ENCODE results near the gene LEMD3. TPM values are rescaled to one million over a fixed set of nuclear protein-coding genes. Genes with fewer than 3 reads are reported as not detected.
A peak's percentile ranks its signal among the peaks of the same experiment; 100 is the strongest.

LEMD3 gene
- total RNA-seq, 2 donors from 2014 or later = 39.4 to 39.9 TPM

- Mint-ChIP-seq H3K9me3 (no peaks in the 10 kb centered on the region), H3K27ac (no peak overlapping the region), H3K4me3 (no peak overlapping the region), H3K27me3 (no peaks in the 10 kb centered on the region), H3K36me3 (peaks cover 4% of the 10 kb centered on the region), H3K4me1 (ENCODE audit: low read depth in 2 of 2) (peaks cover 57 to 68% of the 10 kb centered on the region in 2 donors)
- no peak for DNase-seq (ENCODE audit: low spot score)
- ATAC-seq = no peak
Observed at GRCh38 chr12:65204886-65205525, 35.6 kb downstream of the LEMD3 start.

- DNase-seq (ENCODE audit: low spot score) = no peak
- ATAC-seq = no peak
- Mint-ChIP-seq H3K36me3 (no peaks in the 10 kb centered on the region), H3K4me3 (no peak overlapping the region), H3K27me3 (no peaks in the 10 kb centered on the region), H3K4me1 (ENCODE audit: low read depth in 2 of 2) (peaks cover 49 to 62% of the 10 kb centered on the region in 2 donors), H3K9me3 (no peaks in the 10 kb centered on the region), H3K27ac (no peak overlapping the region)
Observed at GRCh38 chr12:65205886-65206285, 36.5 kb downstream of the LEMD3 start.

DNA sequence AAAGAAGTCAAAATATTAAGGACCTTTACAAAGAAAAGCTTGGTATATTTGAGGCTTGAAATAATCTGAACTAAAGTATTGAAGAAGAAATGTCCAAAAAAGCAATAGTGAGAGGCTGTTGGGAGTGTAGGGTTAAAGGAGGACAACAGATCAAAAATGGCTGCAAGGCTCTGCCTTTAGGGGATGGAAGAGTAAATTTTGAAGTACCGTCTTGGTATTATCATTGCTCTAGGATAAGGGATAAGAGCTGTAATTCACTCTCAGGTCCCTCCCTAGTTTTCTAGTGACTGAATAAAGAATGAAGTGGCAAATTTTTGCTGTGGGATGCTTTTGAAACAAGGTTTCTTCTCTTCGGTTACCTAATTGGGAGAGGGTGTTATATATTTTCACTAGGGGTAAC, 38.7 kb downstream of the LEMD3 start:
- Mint-ChIP-seq H3K36me3 (no peaks in the 10 kb centered on the region), H3K27ac (peak overlapping the region; percentile 4 to 13), H3K4me1 (ENCODE audit: low read depth in 2 of 2) (peaks cover 31 to 48% of the 10 kb centered on the region in 2 donors), H3K4me3 (peak overlapping the region; percentile 7), H3K9me3 (no peaks in the 10 kb centered on the region), H3K27me3 (no peaks in the 10 kb centered on the region)
- ATAC-seq (no peak), DNase-seq (ENCODE audit: low spot score) (no peak)

GRCh38 chr12:65208964-65209654, 39.7 kb downstream of the LEMD3 start:
- Mint-ChIP-seq H3K9me3 (no peaks in the 10 kb centered on the region), H3K4me3 (peak overlapping the region; percentile 69), H3K4me1 (ENCODE audit: low read depth in 2 of 2) (peaks cover 26 to 40% of the 10 kb centered on the region in 2 donors), H3K27ac (peak overlapping the region; percentile 82), H3K36me3 (no peaks in the 10 kb centered on the region), H3K27me3 (no peaks in the 10 kb centered on the region)
- no peak for DNase-seq (ENCODE audit: low spot score)
- ATAC-seq = no peak

GRCh38 chr12:65209655-65210043, 40.3 kb downstream of the LEMD3 start:
- H3K27ac Mint-ChIP-seq = peak overlapping the region; percentile 82
- H3K9me3 Mint-ChIP-seq = no peaks in the 10 kb centered on the region
- no peaks in the 10 kb centered on the region for H3K27me3 Mint-ChIP-seq
- H3K4me1 Mint-ChIP-seq (ENCODE audit: low read depth in 2 of 2) = peaks cover 26 to 39% of the 10 kb centered on the region in 2 donors
- no peak for DNase-seq (ENCODE audit: low spot score)
- no peak for ATAC-seq
- no peaks in the 10 kb centered on the region for H3K36me3 Mint-ChIP-seq
- H3K4me3 Mint-ChIP-seq = peak overlapping the region; percentile 69

DNA sequence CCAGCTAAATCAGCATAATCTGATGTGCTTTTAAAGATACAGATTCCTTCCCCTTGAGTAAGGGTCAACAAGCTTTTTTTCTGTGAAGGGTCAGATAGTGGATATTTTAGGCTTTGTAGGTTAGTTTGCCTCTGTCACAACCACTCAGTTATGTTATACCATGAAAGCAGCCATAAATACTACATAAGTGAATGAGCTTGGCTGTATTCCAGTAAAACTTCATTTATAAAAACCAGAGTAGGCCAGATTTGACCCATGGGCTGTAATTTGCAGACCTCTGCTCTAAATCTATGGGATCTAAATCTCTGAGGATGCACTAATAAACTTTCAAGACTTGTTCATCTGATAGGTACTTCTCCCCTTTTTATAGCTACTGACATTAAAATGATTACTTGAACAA, 47.7 kb downstream of the LEMD3 start:
- Mint-ChIP-seq H3K4me3 (no peak overlapping the region), H3K36me3 (peaks cover 32% of the 10 kb centered on the region), H3K4me1 (ENCODE audit: low read depth in 2 of 2) (peaks cover 0 to 10% of the 10 kb centered on the region in 2 donors), H3K27ac (no peak overlapping the region), H3K27me3 (no peaks in the 10 kb centered on the region), H3K9me3 (no peaks in the 10 kb centered on the region)
- no peak for ATAC-seq
- DNase-seq (ENCODE audit: low spot score) = no peak

- H3K27me3 Mint-ChIP-seq = no peaks in the 10 kb centered on the region
- ATAC-seq (no peak), DNase-seq (ENCODE audit: low spot score) (no peak)
- H3K4me3 Mint-ChIP-seq = no peak overlapping the region
- peaks cover 5% of the 10 kb centered on the region for H3K9me3 Mint-ChIP-seq
- H3K36me3 Mint-ChIP-seq = peaks cover 61% of the 10 kb centered on the region
- H3K27ac Mint-ChIP-seq = no peak overlapping the region
- H3K4me1 Mint-ChIP-seq (ENCODE audit: low read depth in 2 of 2) = peaks cover 18 to 23% of the 10 kb centered on the region in 2 donors
Observed at GRCh38 chr12:65220761-65221160, 51.4 kb downstream of the LEMD3 start.

DNA sequence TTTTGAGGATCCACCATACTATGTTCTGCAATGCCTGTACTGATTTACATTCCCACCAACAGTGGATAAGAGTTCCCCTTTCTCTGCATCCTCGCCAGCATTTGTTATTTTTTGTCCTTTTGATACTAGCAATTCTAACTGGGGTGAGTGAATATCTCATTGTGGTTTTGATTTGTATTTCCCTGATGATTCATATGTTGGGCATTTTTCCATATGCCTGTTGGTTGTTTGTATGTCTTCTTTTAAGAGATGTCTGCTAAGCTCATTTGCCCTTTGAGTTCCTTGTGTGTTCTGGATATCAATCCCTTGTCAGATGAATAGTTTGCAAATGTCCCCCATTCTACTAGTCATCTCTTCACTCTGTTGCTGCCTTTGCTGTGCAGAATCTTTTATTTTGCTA, 60.1 kb downstream of the LEMD3 start:
- H3K4me1 Mint-ChIP-seq (ENCODE audit: low read depth in 2 of 2) = peaks cover 18 to 24% of the 10 kb centered on the region in 2 donors
- H3K27me3 Mint-ChIP-seq = no peaks in the 10 kb centered on the region
- peaks cover 31% of the 10 kb centered on the region for H3K36me3 Mint-ChIP-seq
- peaks cover 9% of the 10 kb centered on the region for H3K9me3 Mint-ChIP-seq
- ATAC-seq = no peak
- H3K27ac Mint-ChIP-seq = no peak overlapping the region
- no peak for DNase-seq (ENCODE audit: low spot score)
- H3K4me3 Mint-ChIP-seq = no peak overlapping the region

- peaks cover 4 to 15% of the 10 kb centered on the region in 2 donors for H3K4me1 Mint-ChIP-seq (ENCODE audit: low read depth in 2 of 2)
- ATAC-seq (no peak), DNase-seq (ENCODE audit: low spot score) (no peak)
- H3K4me3 Mint-ChIP-seq = no peak overlapping the region
- H3K27ac Mint-ChIP-seq = peak overlapping the region in 1 of 2 donors; percentile 34
- no peaks in the 10 kb centered on the region for H3K27me3 Mint-ChIP-seq
- H3K9me3 Mint-ChIP-seq = peaks cover 5% of the 10 kb centered on the region
- peaks cover 22% of the 10 kb centered on the region for H3K36me3 Mint-ChIP-seq
Observed at GRCh38 chr12:65232476-65233077, 63.2 kb downstream of the LEMD3 start.

- ATAC-seq (no peak), DNase-seq (ENCODE audit: low spot score) (no peak)
- no peaks in the 10 kb centered on the region for H3K27me3 Mint-ChIP-seq
- peaks cover 4 to 6% of the 10 kb centered on the region in 2 donors for H3K4me1 Mint-ChIP-seq (ENCODE audit: low read depth in 2 of 2)
- peaks cover 7% of the 10 kb centered on the region for H3K36me3 Mint-ChIP-seq
- no peaks in the 10 kb centered on the region for H3K9me3 Mint-ChIP-seq
- H3K27ac Mint-ChIP-seq = no peak overlapping the region
- H3K4me3 Mint-ChIP-seq = no peak overlapping the region
Observed at GRCh38 chr12:65237153-65237552, 67.8 kb downstream of the LEMD3 start.

DNA sequence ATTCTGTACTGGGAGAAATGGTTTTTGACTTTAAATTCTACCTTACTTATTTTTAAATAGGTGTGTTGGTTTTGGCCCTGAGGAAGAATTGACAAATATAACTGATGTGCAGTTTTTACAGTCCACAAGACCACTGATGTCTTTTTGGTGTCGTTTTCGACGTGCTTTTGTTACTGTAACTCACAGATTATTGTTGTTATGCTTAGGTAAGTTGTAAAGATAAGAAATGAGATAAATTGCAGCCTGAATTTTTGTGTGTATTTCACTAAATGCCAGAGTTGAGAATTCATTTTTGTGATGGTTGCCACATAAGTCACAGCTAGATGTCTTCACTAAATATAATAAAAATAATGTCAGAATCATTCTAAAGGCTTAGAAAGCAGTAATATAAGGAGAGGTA, 69.2 kb downstream of the LEMD3 start:
- Mint-ChIP-seq H3K4me1 (ENCODE audit: low read depth in 2 of 2) (no peaks in the 10 kb centered on the region), H3K27ac (no peak overlapping the region), H3K27me3 (no peaks in the 10 kb centered on the region), H3K9me3 (no peaks in the 10 kb centered on the region), H3K36me3 (peaks cover 18% of the 10 kb centered on the region), H3K4me3 (no peak overlapping the region)
- DNase-seq (ENCODE audit: low spot score) (no peak), ATAC-seq (no peak)

DNA sequence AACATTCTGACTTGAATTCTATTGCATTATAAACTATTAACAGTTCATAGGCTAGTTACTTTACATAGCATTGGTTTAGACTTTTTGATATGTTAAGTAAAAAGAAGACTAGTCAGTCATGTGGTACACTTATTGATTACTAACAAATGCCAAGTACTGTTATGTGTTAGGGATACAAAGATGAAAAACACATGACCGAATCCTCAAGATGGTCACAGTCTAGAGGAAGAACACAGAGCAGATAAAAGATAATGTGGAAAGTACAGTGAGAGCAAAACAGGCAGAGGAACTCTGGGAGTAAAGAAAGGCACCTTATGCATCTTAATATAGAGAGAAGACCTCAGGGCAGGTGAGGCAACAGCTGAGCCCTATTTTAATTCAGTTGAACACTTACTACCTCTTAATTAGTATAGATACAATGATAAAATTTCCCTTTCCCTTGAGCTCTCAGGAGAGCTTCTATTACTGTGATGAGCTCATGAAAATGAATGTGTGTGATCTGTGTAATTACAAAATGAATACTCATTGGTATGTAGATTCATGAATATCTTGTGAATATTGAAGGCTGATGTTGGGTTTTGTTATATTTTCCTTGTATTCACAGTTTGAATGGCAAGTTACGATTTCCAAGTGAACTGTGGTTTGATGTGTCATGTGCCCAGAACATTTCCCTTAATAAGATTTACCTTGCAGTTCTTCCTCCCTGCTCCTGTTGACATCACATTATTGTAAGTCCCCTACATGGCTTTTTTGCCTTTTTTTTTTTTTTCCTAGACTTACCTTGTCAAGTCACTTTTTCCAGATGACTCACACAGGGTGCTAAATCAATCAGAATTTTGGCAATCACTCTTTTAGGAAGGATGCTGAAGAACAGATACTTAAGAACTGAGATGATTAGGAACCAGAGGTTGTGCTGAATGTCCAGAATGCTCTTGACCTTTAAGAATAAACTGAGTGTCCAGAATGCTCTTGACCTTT, 79.6 kb downstream of the LEMD3 start:
- no peaks in the 10 kb centered on the region for H3K27me3 Mint-ChIP-seq
- no peak overlapping the region for H3K27ac Mint-ChIP-seq
- peaks cover 2 to 7% of the 10 kb centered on the region in 2 donors for H3K4me1 Mint-ChIP-seq (ENCODE audit: low read depth in 2 of 2)
- ATAC-seq (peak in 1 of 2 donors; percentile 27), DNase-seq (ENCODE audit: low spot score) (no peak)
- peaks cover 8% of the 10 kb centered on the region for H3K36me3 Mint-ChIP-seq
- no peaks in the 10 kb centered on the region for H3K9me3 Mint-ChIP-seq
- no peak overlapping the region for H3K4me3 Mint-ChIP-seq

DNA sequence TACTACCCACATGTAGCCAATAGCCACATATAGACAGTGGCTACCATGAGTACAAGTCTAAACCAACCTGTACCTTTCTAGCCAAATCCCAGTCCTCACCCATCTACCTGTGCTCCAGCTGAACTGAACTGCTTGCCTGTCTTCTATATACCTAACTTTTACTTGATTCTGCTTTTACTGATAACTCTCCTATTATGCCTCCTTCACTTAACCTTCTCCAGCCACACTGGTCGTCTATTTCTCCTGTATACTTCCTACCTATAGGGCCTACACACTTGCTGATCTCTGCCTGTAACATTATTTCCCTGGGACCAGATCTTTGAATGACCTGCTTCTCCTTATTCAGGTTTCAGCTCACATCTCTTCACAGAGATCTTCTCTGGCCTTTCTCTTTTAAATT, 83.1 kb downstream of the LEMD3 start:
- Mint-ChIP-seq H3K9me3 (no peaks in the 10 kb centered on the region), H3K4me3 (no peak overlapping the region), H3K27ac (no peak overlapping the region), H3K4me1 (ENCODE audit: low read depth in 2 of 2) (peaks cover 2 to 7% of the 10 kb centered on the region in 2 donors), H3K36me3 (peaks cover 8% of the 10 kb centered on the region), H3K27me3 (no peaks in the 10 kb centered on the region)
- ATAC-seq = no peak
- no peak for DNase-seq (ENCODE audit: low spot score)
